Muscle layer of colon (tissue), 2 donors: ENCODE measurements around the gene PSMD5.
"Not testable (repeated sequence)": the region's sequence is repeated elsewhere in the genome, so short reads cannot be mapped to it uniquely, and the experiment has no call there.

ENCODE experiments used
- H3K27ac ChIP-seq: one replicate; pipeline ENCODE4 v1.7.0; 2013; ENCODE audit warnings: low read depth, mild to moderate bottlenecking, low read length, moderate library complexity
- H3K27me3 ChIP-seq, 2 donors: one replicate each; pipeline ENCODE4 v1.7.0; 2013; ENCODE audit warnings: low read length in 2 of 2, mild to moderate bottlenecking in 2 of 2; ENCODE audit not compliant: insufficient read depth in 2 of 2, control insufficient read depth in 1 of 2
- H3K36me3 ChIP-seq: one replicate; pipeline ENCODE4 v1.7.0; 2013; ENCODE audit warnings: mild to moderate bottlenecking, low read length; ENCODE audit not compliant: insufficient read depth
- H3K4me1 ChIP-seq: one replicate; pipeline ENCODE4 v1.7.0; 2013; ENCODE audit warnings: mild to moderate bottlenecking, low read length; ENCODE audit not compliant: insufficient read depth
- H3K4me3 ChIP-seq, 2 donors: one replicate each; pipeline ENCODE4 v1.7.0; 2013; ENCODE audit warnings: low read length in 2 of 2, low read depth in 1 of 2, mild to moderate bottlenecking in 1 of 2, moderate library complexity in 1 of 2
- H3K9ac ChIP-seq: one replicate; pipeline ENCODE4 v1.7.0; 2013; ENCODE audit warnings: low read length
- H3K9me3 ChIP-seq: one replicate; pipeline ENCODE4 v1.7.0; 2013; ENCODE audit warnings: mild to moderate bottlenecking, low read length
- donor health status: abdominal sarcoma.
- donor health status: Adenocarcinoma of cecum.

Gene PSMD5

GRCh38 chr9:120830865-120831264, 11.9 kb downstream of the PSMD5 start:
- Histone ChIP-seq H3K36me3 (peaks cover 49% of the 10 kb centered on the region), H3K27me3 (no peaks in the 10 kb centered on the region), H3K9me3 (no peaks in the 10 kb centered on the region), H3K9ac (no peak overlapping the region), H3K4me3 (no peak overlapping the region), H3K27ac (no peak overlapping the region), H3K4me1 (no peaks in the 10 kb centered on the region)

GRCh38 chr9:120830151-120830550, 12.6 kb downstream of the PSMD5 start:
- Histone ChIP-seq H3K36me3 (peaks cover 49% of the 10 kb centered on the region), H3K9me3 (no peaks in the 10 kb centered on the region), H3K4me1 (no peaks in the 10 kb centered on the region), H3K9ac (no peak overlapping the region), H3K27ac (no peak overlapping the region), H3K4me3 (no peak overlapping the region), H3K27me3 (no peaks in the 10 kb centered on the region)

GRCh38 chr9:120829650-120830049, 13.1 kb downstream of the PSMD5 start:
- H3K9me3 ChIP-seq: no peaks in the 10 kb centered on the region
- H3K36me3 ChIP-seq: peaks cover 52% of the 10 kb centered on the region
- no peak overlapping the region for H3K9ac ChIP-seq
- H3K4me3 ChIP-seq: no peak overlapping the region
- no peaks in the 10 kb centered on the region for H3K4me1 ChIP-seq
- H3K27ac ChIP-seq: no peak overlapping the region
- no peaks in the 10 kb centered on the region for H3K27me3 ChIP-seq

- H3K9ac ChIP-seq: no peak overlapping the region
- H3K4me1 ChIP-seq: no peaks in the 10 kb centered on the region
- no peaks in the 10 kb centered on the region for H3K9me3 ChIP-seq
- H3K36me3 ChIP-seq: peaks cover 59% of the 10 kb centered on the region
- no peaks in the 10 kb centered on the region for H3K27me3 ChIP-seq
- no peak overlapping the region for H3K27ac ChIP-seq
- no peak overlapping the region for H3K4me3 ChIP-seq
Observed at GRCh38 chr9:120820095-120820494, 22.6 kb downstream of the PSMD5 start.

GRCh38 chr9:120818595-120818994, 24.1 kb downstream of the PSMD5 start:
- Histone ChIP-seq H3K4me1 (no peaks in the 10 kb centered on the region), H3K9ac (no peak overlapping the region), H3K36me3 (peaks cover 52% of the 10 kb centered on the region), H3K4me3 (no peak overlapping the region), H3K27ac (no peak overlapping the region), H3K9me3 (no peaks in the 10 kb centered on the region), H3K27me3 (no peaks in the 10 kb centered on the region)

GRCh38 chr9:120815075-120815474, 27.6 kb downstream of the PSMD5 start:
- H3K36me3 ChIP-seq: peaks cover 32% of the 10 kb centered on the region
- no peaks in the 10 kb centered on the region for H3K27me3 ChIP-seq
- no peak overlapping the region for H3K4me3 ChIP-seq
- no peaks in the 10 kb centered on the region for H3K9me3 ChIP-seq
- no peak overlapping the region for H3K9ac ChIP-seq
- H3K27ac ChIP-seq: no peak overlapping the region
- H3K4me1 ChIP-seq: no peaks in the 10 kb centered on the region

GRCh38 chr9:120808931-120809330, 33.8 kb downstream of the PSMD5 start:
- Histone ChIP-seq H3K9me3 (peaks cover 7% of the 10 kb centered on the region), H3K27me3 (no peaks in the 10 kb centered on the region), H3K9ac (no peak overlapping the region), H3K4me1 (no peaks in the 10 kb centered on the region), H3K4me3 (no peak overlapping the region), H3K27ac (no peak overlapping the region), H3K36me3 (no peaks in the 10 kb centered on the region)

GRCh38 chr9:120807607-120808379, 34.9 kb downstream of the PSMD5 start:
- no peak overlapping the region for H3K9ac ChIP-seq
- no peak overlapping the region for H3K4me3 ChIP-seq
- no peaks in the 10 kb centered on the region for H3K36me3 ChIP-seq
- no peaks in the 10 kb centered on the region for H3K27me3 ChIP-seq
- H3K4me1 ChIP-seq: no peaks in the 10 kb centered on the region
- H3K9me3 ChIP-seq: peaks cover 7% of the 10 kb centered on the region
- H3K27ac ChIP-seq: no peak overlapping the region

GRCh38 chr9:120804784-120805363, 37.8 kb downstream of the PSMD5 start:
- not testable (repeated sequence) for H3K27ac ChIP-seq, H3K27me3 ChIP-seq, H3K4me3 ChIP-seq, H3K9me3 ChIP-seq, H3K9ac ChIP-seq, H3K4me1 ChIP-seq, H3K36me3 ChIP-seq

GRCh38 chr9:120801441-120801840, 41.3 kb downstream of the PSMD5 start:
- Histone ChIP-seq H3K4me3 (no peak overlapping the region), H3K27me3 (no peaks in the 10 kb centered on the region), H3K9me3 (peaks cover 3% of the 10 kb centered on the region), H3K36me3 (no peaks in the 10 kb centered on the region), H3K27ac (no peak overlapping the region), H3K9ac (no peak overlapping the region), H3K4me1 (no peaks in the 10 kb centered on the region)

- Histone ChIP-seq H3K4me1 (peaks cover 28% of the 10 kb centered on the region), H3K9me3 (no peaks in the 10 kb centered on the region), H3K4me3 (peak within 1 kb of the TSS; percentile 87 to 94), H3K9ac (peak within 1 kb of the TSS; percentile 89), H3K36me3 (peaks cover 5% of the 10 kb centered on the region), H3K27ac (peak within 1 kb of the TSS; percentile 75), H3K27me3 (no peaks in the 10 kb centered on the region)
Observed at GRCh38 chr9:120792898-120793765, 49.6 kb downstream of the PSMD5 start, which contains the start of gene FBXW2. TSS of gene FBXW2 (minus strand) at chr9:120793416. CDS start at chr9:120788258, 5,158 bp downstream.
